NCI-H146 (cell line): ENCODE data around the gene OPHN1.

ENCODE experiments used
- DNase-seq: peaks from one replicate; lab custom pipeline; 2025; lab: John Stamatoyannopoulos, UW

OPHN1 gene

GRCh38 chrX:68238568-68238967 lies 194.7 kb downstream of the OPHN1 start:
- peak; percentile 0 for DNase-seq

- DNase-seq = no peak
Measured at GRCh38 chrX:68234171-68234910, 199.0 kb downstream of the OPHN1 start.

GRCh38 chrX:68232206-68232605 lies 201.1 kb downstream of the OPHN1 start:
- no peak for DNase-seq

DNA sequence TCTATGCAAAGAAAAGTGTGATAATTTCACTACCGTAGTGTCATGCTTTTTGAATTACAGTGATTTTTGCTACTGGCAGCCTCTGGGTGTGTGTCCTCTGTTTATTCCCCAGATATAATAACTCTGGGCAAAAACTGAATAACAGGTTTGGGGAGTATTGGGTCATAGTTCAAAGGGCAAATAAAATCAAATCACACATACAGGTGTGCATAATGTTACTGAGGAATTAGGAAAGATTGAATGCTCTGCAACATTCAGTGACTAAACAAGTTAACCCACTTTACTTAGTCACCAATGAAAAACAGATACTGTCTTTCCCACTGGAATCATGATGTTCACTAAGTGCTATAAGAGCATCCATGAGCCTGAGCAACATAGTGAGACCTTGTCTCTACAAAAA lies 224.3 kb downstream of the OPHN1 start:
- no peak for DNase-seq

DNA sequence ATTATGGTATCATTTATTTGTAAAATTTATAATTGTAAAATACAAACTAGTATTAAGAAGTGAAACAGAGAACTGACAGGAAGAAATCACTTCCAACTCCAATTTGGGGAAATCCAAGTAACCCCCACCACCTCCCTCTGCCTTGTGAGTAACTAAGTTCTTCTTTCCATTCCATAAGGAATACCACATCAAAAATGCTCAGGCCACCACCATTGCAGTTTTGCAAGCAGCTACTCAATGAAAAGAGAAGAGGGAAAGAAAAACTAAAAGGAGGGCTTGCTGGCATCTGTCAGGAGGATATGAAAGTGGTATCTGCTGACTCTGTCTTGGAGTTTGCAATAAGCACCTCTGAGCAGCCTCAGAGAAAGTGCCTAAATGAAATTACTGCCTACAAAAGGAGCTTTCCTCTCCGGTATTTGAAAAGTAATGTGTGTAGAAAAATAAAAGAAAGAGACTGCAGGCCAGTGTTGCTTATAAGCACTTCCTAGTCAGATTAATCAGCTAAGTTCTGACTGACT lies 228.7 kb downstream of the OPHN1 start:
- no peak for DNase-seq

DNA sequence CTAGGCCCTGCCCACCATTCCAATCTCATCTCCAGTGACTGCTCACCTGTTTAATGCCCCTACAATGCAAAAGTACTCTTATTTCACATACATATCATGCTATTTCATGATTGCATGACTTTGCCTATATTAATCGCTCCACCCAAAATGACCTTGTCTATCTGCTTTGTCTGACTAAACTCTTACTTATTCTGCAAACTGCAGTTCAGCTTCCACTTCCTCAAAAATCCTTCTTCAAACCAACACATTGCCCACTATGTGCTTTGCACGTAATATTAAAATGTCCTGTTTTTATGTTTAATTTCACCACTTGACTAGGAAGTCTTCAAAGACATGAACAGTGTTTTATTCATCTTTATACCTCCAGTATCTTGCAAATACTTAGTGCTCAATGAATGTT lies 229.6 kb downstream of the OPHN1 start:
- no peak for DNase-seq

- no peak for DNase-seq
Measured at GRCh38 chrX:68203211-68203610, 230.1 kb downstream of the OPHN1 start.

DNA sequence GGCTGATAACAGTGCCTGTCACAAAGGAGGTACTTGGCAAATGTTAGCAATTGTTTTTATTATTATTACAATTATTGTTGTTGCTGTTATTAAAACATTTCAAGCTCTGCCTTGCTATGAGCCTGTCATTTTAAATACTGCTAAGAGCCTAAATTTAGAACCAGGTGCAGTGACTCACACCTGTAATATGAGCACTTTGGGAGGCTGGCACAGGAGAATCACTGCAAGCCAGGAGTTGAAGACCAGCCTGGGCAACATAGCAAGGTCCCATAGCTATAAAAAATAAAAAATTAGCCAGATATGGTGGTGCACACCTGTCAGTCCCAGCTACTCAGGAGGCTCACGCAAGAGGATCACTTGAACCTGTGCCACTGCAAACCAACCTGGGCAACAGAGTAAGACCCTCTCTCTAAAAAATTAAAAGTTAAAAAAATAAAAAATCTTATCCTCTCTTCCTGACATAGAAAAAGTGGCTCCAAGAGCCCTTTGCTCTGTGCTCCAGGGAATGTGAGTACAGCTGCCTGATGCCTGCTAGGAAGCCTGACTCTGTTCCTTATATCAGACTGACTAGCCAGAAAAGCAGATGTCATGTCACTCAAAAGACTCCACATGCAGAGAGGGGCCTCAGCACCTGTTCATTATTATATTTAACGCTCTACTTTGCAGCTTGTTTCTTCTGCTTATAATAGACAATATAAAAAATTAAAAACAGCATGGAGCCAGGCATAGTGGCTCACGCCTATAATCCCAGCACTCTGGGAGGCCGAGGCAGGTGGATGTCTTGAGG lies 234.0 kb downstream of the OPHN1 start:
- DNase-seq = no peak

DNA sequence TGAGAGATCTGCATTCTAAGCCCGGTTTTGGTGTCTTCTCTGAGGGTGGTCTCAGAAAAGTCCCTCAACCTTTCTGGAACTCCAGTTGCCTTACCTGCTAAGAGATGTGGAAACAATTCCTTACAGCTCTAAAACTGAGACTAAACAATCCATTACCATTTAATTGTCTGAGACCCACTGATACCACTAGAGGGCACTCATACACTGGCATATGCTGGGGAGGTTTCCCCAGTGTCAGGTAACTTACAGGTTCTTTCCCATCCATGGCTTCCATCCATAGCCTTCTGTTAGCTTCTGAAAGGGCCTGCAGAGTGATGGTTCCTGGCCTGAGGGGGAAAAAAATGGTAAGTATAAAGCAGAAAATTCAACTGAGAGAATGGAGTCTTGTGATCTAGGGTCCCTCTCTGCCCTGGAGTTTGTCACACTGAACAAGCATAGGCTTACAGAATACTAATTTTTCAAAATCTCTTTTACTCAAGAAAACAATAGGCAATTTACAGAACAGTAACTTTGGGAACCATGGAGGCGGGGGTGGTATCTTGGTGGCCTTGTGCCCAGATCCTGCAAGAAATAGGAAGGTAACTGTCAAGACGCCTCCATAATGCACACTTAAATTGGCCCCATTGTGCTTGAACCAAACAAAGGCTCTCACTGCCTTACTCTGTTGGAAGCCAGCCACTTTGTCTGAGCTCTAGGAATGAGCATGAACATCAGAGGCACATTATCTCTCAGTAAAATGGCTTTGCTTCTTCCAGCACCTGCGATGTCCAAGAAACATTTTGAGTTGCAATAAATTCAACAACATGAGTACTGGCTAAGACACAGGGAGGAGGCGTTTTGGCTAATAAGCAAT lies 236.1 kb downstream of the OPHN1 start:
- DNase-seq = peak; percentile 36

DNA sequence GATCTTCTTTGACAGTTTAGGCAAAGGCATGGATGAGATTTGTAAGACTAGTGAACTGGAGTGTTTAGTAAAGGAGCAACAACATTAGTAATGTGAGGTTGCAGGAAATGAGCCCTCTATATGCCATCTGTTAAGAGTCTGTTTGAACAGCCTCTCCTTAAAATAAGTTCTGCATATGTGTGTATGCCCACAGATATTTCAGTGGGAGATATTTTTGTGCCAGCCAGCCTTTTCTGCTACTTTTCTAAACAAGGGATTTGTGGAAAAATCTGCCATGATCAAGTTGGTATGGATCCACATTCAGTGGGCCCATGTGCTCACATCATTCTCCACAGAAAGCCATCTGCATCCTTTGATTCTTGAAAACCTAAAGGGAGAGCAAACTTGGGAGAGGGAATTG lies 237.7 kb downstream of the OPHN1 start:
- no peak for DNase-seq

GRCh38 chrX:68193786-68194185 lies 239.5 kb downstream of the OPHN1 start:
- no peak for DNase-seq

DNA sequence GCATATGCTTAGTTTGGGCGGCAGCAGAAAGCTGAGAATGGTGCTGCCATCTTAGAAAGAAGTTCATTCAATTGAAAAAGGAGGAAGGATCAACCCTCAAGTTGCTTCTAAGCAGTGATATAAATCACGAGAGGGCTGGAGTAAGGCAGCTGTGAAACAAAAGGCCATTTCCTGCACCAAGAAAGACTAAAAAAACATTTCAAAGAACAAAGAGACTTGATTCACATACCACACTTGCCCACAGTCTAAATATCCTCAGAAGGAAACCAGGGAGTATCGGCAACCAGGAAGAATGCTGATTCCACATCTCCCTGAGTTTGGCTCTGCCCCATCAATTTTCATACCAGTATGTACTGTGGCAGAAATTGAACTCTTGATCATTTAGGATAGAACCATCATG lies 240.1 kb downstream of the OPHN1 start:
- no peak for DNase-seq

- DNase-seq = no peak
Measured at GRCh38 chrX:68190799-68191198, 242.5 kb downstream of the OPHN1 start.

DNA sequence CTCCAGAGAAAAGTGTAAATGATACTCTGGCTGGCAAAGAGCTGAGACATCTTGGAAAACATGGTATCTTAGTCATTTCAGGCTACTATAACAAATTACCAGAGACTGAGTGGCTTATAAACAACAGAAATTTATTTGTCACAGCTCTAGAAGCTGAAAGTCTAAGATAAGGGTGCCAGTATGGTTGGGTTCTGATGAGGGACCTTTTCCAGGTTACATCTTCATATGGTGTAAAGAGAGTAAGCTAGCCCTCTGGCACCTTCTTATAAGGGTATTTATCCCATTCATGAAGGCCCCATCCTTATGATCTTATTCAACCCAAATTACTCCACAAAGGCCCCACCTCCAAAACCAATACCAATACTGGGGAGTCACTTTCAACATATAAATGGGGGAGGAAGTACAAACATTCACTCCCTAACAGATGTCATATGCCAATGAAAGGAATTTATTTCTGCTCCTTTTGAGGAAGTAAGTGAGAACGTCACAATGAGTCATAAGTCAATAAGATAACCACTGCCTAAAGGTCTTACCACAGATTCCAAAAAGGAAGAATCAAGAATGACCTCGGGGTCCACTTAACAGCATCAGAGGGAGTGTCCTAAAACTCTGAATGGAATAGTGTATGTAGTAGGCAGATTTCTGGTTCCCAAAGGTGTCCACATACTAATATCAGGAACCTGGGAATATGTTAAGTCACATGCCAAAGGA lies 246.6 kb downstream of the OPHN1 start:
- DNase-seq = no peak

DNA sequence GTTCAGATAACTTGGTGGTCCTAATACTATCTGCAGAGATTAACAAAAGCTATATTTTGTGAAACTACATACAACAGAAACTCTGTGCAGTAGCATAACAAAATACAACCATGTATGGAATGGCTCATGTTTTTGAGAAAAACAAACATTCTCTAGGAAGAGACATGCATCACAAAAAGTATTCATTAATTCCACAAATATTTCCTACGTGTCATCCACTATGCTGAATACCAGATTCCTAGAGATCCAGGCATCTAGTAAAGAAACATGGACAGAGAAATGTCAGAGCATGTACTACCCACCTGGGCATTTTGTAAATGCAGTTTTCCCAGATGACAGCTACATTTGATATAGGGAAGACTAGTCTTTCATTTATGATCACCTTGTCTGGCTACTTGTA lies 248.1 kb downstream of the OPHN1 start:
- DNase-seq = no peak

GRCh38 chrX:68183612-68184214 lies 249.6 kb downstream of the OPHN1 start:
- no peak for DNase-seq

GRCh38 chrX:68180579-68180978 lies 252.7 kb downstream of the OPHN1 start:
- no peak for DNase-seq

DNA sequence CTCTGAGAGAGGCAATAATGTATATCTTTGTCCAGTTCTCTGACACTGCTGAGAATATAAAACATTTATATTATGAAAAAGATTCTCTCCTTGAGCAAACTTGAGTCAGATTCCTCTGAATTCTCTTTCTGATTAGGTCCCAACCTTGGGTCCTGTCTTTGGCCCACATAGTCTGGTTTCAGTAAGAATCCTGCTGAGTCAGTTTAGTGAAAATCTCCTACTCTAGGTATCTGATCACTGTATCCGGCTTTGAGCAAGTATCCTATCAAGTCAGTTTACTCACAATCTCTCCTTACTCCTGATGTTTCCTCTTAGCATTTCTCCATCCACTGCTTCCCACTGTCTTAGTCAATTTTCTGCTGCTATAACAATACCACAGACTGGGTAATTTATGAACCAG lies 253.9 kb downstream of the OPHN1 start:
- no peak for DNase-seq

- no peak for DNase-seq
Measured at GRCh38 chrX:68177542-68177941, 255.8 kb downstream of the OPHN1 start.

GRCh38 chrX:68175562-68175961 lies 257.7 kb downstream of the OPHN1 start:
- no peak for DNase-seq

- no peak for DNase-seq
Measured at GRCh38 chrX:68163441-68163840, 269.9 kb downstream of the OPHN1 start.
